ENCODE results near the gene ZNF41.
A peak's percentile ranks its signal among the peaks of the same experiment; 100 is the strongest.
"Not testable (repeated sequence)": the region's sequence is repeated elsewhere in the genome, so short reads cannot be mapped to it uniquely, and the experiment has no call there.

ZNF41 gene

DNA sequence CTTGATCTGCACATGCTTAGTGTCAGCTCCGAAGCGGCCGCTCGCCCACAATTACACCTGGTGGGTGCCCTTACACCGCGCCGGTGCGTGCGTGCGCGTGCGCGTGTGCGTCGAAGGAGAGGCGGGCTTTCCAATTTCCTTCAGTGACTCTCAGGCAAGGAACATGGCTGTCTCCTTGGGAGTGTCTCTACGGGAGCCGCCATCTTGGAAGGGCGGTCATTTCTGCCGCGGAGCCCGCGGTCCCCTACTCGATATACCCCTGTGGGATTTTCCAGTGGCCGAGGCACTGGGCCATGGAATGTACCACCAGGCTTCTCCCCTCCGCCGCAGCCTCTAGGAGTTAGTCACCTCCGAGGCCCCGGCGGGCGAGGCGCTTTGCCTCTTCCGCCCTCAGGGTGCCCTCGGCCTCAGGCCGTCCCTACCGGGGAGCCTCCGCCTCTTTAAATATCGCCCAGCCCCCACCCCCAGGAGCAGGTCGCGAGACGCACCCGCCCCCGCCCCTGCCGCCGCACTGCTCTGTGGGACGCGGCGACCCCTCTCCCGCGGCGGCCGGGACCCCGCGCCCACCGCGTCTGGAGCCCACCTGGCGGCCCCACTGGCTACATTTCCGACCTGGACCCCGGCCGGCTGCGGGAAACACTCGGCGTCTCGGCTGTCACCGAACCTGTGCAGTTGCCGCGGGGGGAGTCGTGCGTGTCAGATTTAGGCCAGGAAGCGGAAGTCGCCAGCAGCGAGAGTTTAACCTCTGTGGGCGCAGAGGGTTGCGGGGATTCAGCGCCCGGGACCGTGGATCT is at the start of gene ZNF41:
Gene ZNF41, minus strand, starts transcription at position 711 of the 794 bp plus-strand sequence. CDS start 15,741 bp downstream, outside the sequence.
- peak; percentile 84 for DNase-seq

DNA sequence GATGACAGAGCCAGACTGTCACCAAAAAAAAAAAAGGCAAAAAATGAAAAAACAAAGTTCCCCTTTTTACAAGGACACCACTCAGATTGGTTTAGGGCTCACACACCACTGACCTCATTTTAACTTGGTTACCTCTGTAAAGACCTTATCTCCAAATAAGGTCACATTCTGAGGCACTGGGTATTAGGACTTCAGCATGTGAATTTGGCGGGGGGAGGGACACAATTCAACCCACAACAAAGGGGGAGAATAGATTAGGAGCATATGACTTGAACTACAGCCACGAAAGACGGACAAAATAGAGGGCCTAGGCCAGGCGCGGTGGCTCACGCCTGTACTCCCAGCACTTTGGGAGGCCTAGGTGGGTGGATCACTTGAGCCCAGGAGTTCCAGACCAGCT is 47.0 kb upstream of the ZNF41 start:
- no peak for DNase-seq

DNA sequence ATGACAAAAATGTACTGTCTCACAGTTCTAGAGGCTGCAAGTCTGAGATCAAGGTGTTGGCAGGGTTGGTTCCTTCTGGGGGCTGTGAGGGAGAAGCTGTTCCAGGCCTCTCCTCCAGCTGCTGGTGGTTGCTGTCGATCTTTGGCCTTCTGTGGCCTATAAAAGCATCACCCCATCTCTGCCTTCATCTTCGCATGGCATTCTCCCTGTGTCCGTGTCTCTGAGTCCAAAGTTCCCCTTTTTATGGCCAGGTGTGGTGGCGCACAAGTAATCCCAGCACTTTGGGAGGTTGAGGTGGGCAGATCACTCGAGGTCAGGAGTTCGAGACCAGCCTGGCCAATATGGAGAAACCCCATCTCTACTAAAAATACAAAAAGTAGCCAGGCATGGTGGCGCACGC is 46.5 kb upstream of the ZNF41 start:
- DNase-seq: no peak

DNA sequence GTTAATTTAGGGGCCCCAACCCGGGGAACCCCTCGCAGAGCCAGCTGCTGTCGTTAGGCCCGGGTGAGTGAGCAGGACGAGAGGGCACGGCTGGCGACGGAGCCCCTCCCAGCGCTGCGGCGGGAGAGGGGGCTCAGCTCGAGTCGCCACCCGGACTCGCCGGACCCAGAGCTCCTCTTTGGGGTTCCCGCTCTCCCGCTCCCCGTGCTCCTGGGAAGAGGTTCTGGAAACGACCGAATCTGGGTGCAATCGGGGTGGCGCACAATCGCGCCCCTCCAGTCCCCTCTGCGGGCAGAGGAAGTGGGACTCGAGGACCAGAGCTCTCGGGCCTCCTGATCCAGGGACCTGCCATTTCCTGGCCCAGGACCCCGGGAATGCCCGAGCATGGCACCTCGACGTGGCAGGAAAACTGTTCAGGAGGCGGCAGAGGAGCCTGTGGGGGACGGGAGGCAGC is 40.7 kb upstream of the ZNF41 start:
- DNase-seq: no peak

DNA sequence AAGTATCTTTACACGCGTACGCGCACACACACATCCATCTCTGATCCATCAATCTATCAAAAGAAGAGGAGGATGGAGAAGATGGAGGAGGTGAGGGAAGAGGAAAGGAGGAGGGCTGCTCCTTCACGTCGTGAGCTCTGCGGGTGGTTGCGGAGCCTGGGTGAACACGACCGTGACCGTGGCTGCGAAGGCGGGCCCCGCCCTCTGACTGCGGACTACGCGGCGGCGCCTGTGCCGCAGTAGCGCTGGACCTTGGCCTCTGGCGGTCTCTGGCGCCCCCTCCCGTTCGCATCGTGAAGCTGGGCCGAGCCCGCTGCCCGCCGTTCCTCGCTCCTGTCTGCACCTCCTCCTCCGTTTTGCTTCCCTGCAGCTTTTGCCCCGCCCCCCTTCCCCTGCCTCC is 40.3 kb upstream of the ZNF41 start:
- DNase-seq: peak; percentile 82

DNA sequence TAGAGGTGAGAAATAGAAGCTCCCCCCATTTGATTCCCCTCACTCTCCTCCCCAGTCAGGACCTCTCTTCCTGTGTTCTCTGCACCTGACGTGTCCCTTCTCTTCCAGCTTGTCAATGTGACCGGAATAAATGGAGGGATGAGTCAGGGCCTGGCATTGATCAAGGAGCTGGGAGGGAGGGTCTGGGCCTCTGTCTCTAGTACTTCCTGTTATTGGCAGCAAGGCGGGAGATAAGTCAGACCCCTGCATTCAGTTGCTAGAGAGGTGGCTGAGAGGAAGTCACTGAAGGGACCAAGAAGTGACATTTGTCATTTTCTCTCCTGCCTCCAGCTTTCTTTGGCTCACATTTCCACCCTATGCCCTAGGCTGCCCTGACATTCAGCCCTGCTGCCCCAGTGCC is 35.1 kb upstream of the ZNF41 start:
- no peak for DNase-seq

DNA sequence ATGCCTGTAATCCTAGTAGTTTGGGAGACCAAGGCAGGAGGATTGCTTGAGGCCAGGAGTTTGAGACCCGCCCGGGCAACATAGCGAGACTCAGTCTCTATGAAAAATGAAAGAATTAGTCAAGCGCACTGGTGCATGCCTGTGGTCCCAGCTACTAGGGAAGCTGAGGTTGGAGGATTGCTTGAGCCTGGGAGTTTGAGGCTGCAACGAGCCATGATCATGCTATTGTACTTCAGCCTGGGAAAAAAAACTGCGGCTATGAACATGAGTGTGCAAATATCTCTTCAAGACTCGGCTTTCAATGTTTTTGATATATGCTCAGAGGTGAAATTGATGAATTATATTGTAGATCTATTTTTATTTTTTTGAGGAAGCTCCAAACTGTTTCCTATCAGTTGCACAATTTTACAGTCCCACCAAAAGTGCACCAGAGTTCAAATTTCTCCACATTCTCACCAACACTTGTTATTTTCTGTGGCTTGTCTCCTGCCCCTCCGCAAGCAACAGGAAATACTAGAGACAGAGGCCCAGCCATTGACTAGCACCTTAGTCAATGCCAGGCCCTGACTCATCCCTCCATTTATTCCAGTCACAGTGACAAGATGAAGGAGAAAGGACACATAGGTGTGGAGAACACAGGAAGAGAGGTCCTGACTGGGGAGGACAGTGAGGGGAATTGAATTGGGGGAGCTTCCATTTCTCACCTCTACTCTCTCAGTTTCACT is 33.1 kb upstream of the ZNF41 start:
- no peak for DNase-seq

DNA sequence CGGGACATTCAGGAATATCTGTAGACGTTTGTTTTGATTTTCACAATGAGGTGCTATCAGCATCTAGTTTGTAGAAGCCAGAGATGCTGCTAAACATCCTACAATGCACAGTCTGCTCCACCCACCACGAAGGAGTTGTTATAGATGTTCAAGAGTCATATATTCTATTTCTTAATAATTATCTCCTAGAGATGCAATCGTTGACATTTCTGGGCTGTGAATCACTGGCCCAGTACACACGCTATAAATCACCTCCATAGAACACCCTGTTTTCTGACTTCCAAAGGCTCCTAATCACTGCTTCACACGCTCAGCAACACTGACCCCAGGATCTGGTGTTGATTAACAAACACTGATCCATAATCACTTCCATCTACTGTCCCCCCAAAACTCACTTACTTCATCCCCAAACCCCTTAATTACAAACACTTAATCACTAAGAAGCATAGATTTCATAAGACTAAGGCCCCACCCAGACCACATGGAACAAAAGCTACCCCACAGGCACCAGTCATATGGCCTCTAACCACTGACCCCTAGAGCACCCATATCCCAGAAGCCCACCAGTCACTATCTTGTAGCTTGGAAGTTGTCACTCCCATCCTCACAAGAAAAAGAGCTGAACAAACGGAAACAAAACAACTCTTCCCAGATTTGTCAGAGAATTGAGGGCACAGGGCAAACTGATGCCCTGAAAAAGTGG is 31.7 kb upstream of the ZNF41 start:
- DNase-seq: no peak

DNA sequence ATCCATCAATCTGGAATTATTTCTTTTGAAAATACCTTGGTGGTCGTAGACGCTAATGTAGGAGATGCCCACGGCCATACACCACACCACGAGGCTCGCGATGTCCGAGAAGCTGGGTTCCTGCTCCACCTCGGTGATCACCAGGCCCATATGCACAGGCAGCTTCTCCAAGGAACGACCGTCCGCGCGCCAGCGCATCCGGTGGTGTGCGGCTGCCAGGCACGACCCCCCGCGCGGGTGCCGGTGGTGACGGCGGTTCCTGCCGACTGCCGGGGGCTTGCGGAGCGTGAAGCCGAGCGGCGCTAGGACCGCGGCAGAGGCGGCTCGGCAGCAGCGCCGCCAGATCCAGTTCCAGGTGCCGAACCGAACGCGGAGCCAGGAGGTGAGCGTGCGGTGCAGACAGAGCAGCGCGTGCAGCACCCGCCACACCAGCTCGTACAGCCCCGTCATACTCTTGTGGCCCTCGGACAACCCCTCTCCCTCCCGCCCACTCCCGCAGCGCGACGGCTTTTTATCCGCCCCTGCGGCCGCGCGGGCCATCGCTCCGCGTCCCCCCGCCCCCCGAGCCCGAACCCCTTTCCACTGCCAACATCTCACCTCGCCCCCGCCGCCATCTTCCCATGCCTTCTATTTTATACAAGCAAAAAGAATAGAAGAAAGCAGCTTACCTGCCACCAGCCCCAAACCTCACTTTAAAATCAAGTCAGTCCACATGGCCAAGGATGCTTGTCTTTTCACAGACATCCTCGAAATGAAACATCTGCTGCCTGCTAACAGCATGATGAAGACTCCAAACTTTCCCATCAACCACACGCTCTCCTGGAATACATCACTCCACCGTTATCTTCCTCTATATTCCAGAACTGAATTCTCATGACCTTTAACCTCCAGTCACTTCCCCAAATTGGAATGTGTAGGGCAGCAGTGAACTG is 30.3 kb upstream of the ZNF41 start:
- DNase-seq: peak; percentile 4

DNA sequence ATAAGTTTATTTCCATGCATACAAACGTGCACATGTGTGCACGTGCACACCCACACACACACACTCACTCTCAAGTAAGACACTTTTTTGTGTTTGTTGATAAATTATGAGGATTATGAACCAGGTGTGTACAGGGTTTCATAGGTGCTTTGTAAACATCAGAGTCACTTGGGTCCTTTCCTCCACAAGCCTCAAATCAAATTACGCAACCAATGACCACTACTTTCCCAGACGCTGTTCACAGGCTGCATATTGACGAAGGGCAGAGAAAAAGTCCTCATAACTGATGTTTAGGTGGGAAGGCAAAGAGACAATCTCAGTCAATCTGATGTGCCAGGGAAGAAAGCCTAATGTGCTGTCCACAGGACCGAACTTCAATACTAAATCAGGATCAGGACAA is 29.4 kb upstream of the ZNF41 start:
- DNase-seq: not testable (repeated sequence)

DNA sequence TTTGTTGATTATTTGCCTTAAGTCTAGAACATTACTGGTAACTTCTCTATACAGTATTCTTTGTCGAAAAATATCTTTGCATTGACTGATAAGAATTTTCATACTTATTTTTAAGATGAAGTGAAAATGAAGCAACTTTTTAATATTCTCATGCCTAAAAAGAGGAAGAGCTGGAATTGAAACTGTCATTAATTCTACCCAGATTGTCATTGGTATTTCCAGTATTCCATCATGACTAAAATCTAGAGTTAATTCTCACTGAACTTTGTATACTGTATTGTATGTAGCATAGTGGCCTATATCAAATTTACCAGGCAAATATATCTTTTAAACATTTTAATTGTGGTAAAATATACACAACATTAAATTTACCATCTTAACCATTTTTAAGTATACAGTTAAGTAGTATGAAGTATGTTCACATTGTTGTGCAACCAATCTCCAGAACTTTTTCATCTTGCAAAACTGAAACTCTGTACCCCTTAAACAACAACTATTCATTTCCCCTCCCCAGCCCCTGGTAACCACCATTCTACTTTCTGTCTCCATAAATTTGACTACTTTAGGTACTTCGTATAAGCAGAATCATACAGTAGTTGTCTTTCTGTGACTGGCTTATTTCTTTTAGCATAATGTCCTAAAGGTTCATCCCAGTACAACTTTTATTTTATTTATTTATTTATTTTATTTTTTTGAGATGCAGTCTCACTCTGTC is 24.3 kb upstream of the ZNF41 start:
- no peak for DNase-seq

DNA sequence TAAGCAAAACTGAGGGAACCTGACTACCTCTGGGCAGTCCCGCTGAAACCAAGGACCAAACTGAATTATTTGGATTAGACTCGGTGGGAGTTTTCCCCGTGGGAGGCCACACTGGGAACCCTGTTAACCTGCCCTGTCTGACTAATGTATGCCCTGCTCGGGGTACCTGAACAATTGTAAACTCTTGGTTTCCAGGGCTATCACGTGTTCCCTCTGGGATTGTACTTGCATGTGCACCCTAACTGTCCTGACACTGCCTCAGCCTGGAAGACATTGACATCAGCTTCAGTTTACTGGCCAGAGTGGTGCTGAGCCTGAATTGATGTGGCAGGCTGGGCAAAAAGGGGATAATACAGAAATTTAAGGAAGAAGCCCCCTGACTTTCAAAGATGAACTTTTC is 20.1 kb upstream of the ZNF41 start:
- DNase-seq: no peak

DNA sequence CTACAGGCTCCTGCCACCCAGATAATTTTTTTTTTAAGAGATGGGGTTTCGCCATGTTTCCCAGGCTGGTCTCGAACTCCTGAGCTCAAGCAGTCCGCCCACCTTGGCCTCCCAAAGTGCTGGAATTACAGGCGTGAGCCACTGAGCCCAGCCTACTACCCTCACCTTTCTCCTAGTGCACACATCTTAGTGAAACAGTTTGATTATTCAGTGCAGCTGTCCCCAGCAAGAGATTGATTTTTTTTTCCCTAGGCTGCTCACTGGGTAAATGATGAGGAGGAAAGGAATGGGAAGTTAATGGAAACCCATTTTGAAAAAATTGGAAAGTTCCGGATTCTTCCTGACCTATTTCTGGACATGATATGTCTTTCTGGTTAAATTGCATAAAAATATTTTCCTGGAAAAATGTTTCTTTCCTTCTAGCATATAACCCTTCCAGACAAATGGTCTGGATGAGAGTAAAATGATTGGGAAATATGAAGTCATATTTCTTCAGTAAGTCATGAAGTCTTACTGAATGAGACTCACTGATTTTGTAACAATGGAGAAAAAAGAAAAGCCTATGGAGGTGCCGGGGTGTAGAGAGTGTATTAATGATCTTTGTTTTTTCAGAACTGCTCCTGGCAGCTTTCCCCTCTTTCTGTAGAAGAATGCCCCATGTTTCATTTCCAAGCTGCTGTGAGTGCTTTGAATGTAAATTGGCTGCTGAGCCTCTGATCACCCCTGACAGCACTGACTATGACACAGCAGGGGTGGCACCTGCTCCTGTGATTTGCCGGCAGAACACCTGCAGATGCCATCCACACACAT is 19.5 kb upstream of the ZNF41 start:
- no peak for DNase-seq

DNA sequence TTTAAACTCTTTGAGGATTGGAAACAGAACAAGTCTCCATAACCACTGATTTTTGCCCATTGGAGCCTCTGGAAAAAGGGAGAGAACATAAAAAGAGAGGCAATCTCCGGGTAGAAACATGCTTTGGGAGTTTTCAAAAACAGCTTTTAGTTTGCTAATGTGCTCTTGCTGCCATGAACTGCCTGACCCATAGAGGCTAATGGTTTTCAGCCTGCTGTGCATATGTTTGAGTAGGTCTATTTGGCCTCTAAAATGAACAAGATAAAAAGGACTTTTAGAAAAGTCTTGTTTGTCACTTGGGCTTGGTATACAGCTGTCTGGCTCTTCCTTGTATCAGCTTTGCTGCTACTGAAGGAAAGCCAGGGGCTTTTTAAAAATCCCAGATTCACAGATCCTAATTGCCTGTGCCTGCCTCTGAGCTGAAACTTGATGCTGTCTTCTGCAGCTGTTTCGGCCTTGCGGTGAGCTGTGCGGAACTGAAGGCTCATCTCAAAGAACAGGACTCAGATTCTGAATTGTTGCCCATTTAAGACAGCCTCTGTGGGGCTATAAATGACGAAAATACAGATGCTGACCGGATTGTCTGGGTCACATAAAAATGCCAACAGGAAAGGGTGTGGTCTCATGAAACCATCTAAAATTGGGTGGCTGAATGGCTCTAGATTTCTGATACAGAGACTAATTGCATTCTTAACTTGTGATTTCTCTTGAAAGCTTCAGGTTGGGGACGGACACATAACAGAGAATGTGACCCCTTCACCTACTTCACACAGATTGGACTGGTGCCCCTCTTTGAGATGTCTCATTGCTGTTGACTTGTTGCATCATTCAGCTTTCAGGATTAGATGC is 18.4 kb upstream of the ZNF41 start:
- no peak for DNase-seq

DNA sequence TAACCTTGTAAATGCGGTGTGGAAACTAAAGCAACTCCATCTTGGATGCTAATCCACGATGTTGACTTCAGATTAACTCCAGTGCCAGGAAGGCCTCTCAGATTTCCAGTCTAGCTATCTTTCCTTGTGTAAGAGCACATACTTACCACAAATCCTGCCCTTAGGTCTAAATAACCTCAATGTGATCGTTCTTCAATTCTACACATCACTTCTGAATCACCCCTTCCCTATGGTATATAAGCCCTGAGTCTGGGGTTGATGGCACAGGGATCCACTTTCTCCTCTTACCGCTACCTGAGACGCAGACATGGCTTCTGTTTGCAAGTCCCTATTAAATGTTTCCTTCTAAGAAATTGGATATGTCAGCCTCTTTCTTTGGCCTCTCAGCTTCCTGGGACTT is 17.5 kb upstream of the ZNF41 start:
- no peak for DNase-seq

DNA sequence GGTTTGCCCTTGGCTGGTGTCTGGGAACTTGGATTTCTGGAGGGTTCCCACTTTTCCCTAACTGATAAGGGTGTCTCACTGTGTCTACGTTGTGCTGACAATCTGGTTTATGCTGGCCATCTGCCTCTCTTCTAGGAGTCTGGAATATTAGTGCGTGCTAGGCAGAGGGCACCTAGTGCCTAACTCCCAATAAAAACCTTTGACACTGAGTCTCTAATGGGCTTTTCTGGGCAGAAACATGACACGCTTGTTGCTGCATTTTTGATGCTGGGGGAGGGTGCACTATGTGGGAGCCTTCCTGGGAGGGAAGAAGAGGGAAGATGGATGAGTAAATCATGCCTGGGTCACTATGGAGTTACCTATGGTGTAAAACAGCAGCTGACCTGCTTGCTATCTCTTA is 16.3 kb upstream of the ZNF41 start:
- no peak for DNase-seq

DNA sequence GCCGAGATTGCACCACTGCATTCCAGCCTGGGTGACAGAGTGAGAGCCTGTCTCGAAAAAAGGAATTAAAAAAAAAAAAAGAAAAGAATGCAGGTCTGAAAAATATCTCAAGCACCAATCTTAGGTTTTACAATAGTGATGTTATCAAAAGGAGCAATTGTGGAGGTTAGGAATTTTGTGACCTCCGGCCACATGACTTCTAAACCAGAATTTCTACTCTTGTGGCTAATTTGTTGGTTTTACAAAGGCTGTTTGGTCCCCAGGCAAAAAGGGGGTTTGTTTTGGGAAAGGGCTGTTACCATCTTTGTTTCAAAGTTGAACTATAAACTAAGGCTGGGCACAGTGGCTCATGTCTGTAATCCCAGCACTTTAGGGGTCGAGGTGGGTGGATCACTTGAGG is 15.4 kb upstream of the ZNF41 start:
- DNase-seq: no peak

DNA sequence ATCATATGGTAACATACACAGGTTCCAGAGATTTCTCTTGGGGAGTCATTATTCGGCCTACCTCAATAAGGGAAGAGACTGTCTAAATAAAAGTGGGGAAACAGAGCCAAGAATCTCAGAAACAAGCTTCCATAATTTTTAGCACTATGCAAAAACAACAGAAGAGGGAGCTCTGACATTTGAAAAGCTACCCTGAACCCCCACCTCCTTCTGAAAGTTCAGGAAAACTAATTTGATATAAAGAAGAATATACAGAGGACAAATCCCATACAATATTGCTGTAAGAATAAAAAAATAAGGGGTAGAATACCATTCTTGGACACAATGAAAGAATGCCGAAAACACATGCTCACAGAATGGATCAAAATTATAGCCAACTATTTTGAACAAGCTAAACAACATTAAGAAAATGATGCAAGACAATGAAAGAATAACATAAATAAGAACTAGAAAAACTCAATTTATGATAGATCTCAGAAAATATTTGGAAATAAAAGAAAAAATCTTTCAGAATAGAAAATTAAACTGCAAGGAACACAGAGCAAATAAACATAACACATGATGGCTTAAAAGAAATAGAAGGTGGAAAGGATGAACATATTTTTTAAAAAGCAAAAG is 14.4 kb upstream of the ZNF41 start:
- no peak for DNase-seq

DNA sequence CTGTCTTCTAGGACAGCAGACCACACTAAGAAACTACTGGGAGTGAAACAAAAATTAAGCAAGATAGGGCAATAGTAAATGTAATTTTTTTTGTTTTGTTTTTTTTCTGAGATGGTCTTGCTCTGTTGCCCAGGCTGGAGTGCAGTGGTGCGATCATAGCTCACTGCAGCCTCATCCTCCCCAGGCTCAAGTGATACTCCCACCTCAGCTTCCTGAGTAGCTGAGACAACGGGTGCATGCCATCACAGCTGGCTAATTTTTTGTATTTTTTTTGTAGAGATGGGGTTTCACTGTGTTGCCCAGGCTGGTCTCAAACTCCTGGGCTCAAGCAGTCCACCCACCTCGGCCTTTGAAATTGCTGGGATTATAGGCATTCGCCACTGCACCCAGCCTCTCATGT is 9.1 kb upstream of the ZNF41 start:
- not testable (repeated sequence) for DNase-seq
